Parathyroid adenoma (tissue), 2 donors: ENCODE results near the gene PCDHB6.
"Not testable (repeated sequence)": the region's sequence is repeated elsewhere in the genome, so short reads cannot be mapped to it uniquely, and the experiment has no call there.

ENCODE experiments used
- H2AFZ ChIP-seq: fragments of 300-600 bp; sonication (generic); one replicate; pipeline ENCODE4 v1.7.0; 2017; ENCODE audit warnings: antibody characterized with exemption, mild to moderate bottlenecking
- H3K27ac ChIP-seq: fragments of 300-600 bp; sonication (generic); one replicate; pipeline ENCODE4 v1.7.0; 2017
- H3K27me3 ChIP-seq: fragments of 300-600 bp; sonication (generic); one replicate; pipeline ENCODE4 v1.7.0; 2017; ENCODE audit warnings: low read length; ENCODE audit not compliant: control insufficient read depth, insufficient read depth
- H3K36me3 ChIP-seq: fragments of 300-600 bp; sonication (generic); one replicate; pipeline ENCODE4 v1.7.0; 2017; ENCODE audit warnings: low read length; ENCODE audit not compliant: control insufficient read depth, insufficient read depth
- H3K4me1 ChIP-seq: fragments of 300-600 bp; sonication (generic); one replicate; pipeline ENCODE4 v1.7.0; 2017; ENCODE audit warnings: control low read depth
- H3K4me2 ChIP-seq: fragments of 300-600 bp; sonication (generic); one replicate; pipeline ENCODE4 v1.7.0; 2017; ENCODE audit warnings: low read length
- H3K4me3 ChIP-seq: fragments of 300-600 bp; sonication (generic); one replicate; pipeline ENCODE4 v1.7.0; 2017; ENCODE audit warnings: low read depth, low read length
- H3K79me2 ChIP-seq: fragments of 300-600 bp; sonication (generic); one replicate; pipeline ENCODE4 v1.7.0; 2017; ENCODE audit warnings: control low read depth
- H3K9ac ChIP-seq: fragments of 300-600 bp; sonication (generic); one replicate; pipeline ENCODE4 v1.7.0; 2017; ENCODE audit warnings: mild to moderate bottlenecking
- H3K9me3 ChIP-seq: fragments of 300-600 bp; sonication (generic); one replicate; pipeline ENCODE4 v1.7.0; 2017; ENCODE audit warnings: low read length; ENCODE audit not compliant: control insufficient read depth
- CTCF ChIP-seq: fragments of 300-600 bp; sonication (generic); IDR thresholded peaks from one replicate; pipeline ENCODE4 v1.7.0; 2017; ENCODE audit warnings: antibody characterized with exemption, mild to moderate bottlenecking
- donor health status: primary hyperparathyroidism.

The PCDHB6 gene

GRCh38 chr5:141175933-141176332, 26.1 kb downstream of the PCDHB6 start:
- no peaks in the 10 kb centered on the region for H3K4me1 ChIP-seq
- H3K4me2 ChIP-seq = no peak overlapping the region
- no peaks in the 10 kb centered on the region for H3K79me2 ChIP-seq
- no peak overlapping the region for H2AFZ ChIP-seq
- TF ChIP-seq CTCF = no peak
- H3K27me3 ChIP-seq = peaks cover 11% of the 10 kb centered on the region
- H3K36me3 ChIP-seq = no peaks in the 10 kb centered on the region
- H3K9ac ChIP-seq = no peak overlapping the region
- H3K9me3 ChIP-seq = no peaks in the 10 kb centered on the region
- H3K27ac ChIP-seq = no peak overlapping the region
- no peak overlapping the region for H3K4me3 ChIP-seq

GRCh38 chr5:141177577-141178191, 27.8 kb downstream of the PCDHB6 start, which contains the start of gene PCDHB8:
TSS of gene PCDHB8 (plus strand) at chr5:141177790. CDS start at chr5:141178035, 245 bp downstream.
- not testable (repeated sequence) for H3K9ac ChIP-seq, H3K4me1 ChIP-seq, H3K79me2 ChIP-seq, H3K4me2 ChIP-seq, H3K27ac ChIP-seq, H3K9me3 ChIP-seq, H3K36me3 ChIP-seq, H3K4me3 ChIP-seq, H2AFZ ChIP-seq
- peaks cover 11% of the 10 kb centered on the region for H3K27me3 ChIP-seq

GRCh38 chr5:141179371-141179770, 29.5 kb downstream of the PCDHB6 start:
- H3K9me3 ChIP-seq, H3K4me3 ChIP-seq, H3K79me2 ChIP-seq, H3K27ac ChIP-seq, H2AFZ ChIP-seq, H3K4me1 ChIP-seq, H3K36me3 ChIP-seq, H3K4me2 ChIP-seq, H3K9ac ChIP-seq: not testable (repeated sequence)
- H3K27me3 ChIP-seq = peaks cover 11% of the 10 kb centered on the region

GRCh38 chr5:141179876-141180275, 30.0 kb downstream of the PCDHB6 start:
- not testable (repeated sequence) for H3K79me2 ChIP-seq, H3K4me1 ChIP-seq, H2AFZ ChIP-seq, H3K36me3 ChIP-seq, H3K4me2 ChIP-seq, H3K9ac ChIP-seq, H3K27ac ChIP-seq, H3K9me3 ChIP-seq, H3K4me3 ChIP-seq
- peaks cover 11% of the 10 kb centered on the region for H3K27me3 ChIP-seq

GRCh38 chr5:141180313-141180712, 30.5 kb downstream of the PCDHB6 start:
- Histone ChIP-seq H3K4me1 (no peaks in the 10 kb centered on the region), H3K9me3 (no peaks in the 10 kb centered on the region), H3K36me3 (peaks cover 3% of the 10 kb centered on the region), H3K4me3 (no peak overlapping the region), H3K27me3 (peaks cover 9% of the 10 kb centered on the region), H3K9ac (no peak overlapping the region), H3K4me2 (no peak overlapping the region), H3K79me2 (no peaks in the 10 kb centered on the region), H3K27ac (no peak overlapping the region), H2AFZ (no peak overlapping the region)
- no peak for TF ChIP-seq CTCF

GRCh38 chr5:141182248-141182647, 32.4 kb downstream of the PCDHB6 start, which contains the start of gene PCDHB16:
TSS of gene PCDHB16 (plus strand) at chr5:141182387. CDS start at chr5:141182560, 173 bp downstream.
- peak within 1 kb of the TSS; percentile 44 for H2AFZ ChIP-seq
- H3K4me1 ChIP-seq = no peaks in the 10 kb centered on the region
- H3K9ac ChIP-seq = no peak within 1 kb of the TSS
- no peaks in the 10 kb centered on the region for H3K79me2 ChIP-seq
- peak within 1 kb of the TSS; percentile 35 for H3K4me3 ChIP-seq
- H3K36me3 ChIP-seq = peaks cover 3% of the 10 kb centered on the region
- H3K9me3 ChIP-seq = no peaks in the 10 kb centered on the region
- peak; percentile 49 for TF ChIP-seq CTCF
- H3K4me2 ChIP-seq = peak within 1 kb of the TSS; percentile 23
- H3K27me3 ChIP-seq = peaks cover 8% of the 10 kb centered on the region
- peak within 1 kb of the TSS; percentile 60 for H3K27ac ChIP-seq

- H3K4me3 ChIP-seq, H3K4me1 ChIP-seq, H2AFZ ChIP-seq, H3K36me3 ChIP-seq, H3K9me3 ChIP-seq, H3K9ac ChIP-seq, H3K27me3 ChIP-seq, H3K27ac ChIP-seq, H3K79me2 ChIP-seq, H3K4me2 ChIP-seq: not testable (repeated sequence)
These were observed 34.4 kb downstream of the PCDHB6 start for GRCh38 chr5:141184117-141184855.
